Testis (tissue), 2 donors: ENCODE measurements around the gene CYP4F22.

Experiments used
- POLR2A ChIP-seq: fragments of 450-650 bp; IDR thresholded peaks from one replicate; pipeline ENCODE4 v1.6.1; 2017; ENCODE audit warnings: antibody characterized with exemption, mild to moderate bottlenecking, moderate library complexity
- TF ChIP-seq, protein P1 (sequence below), 3 experiments: fragments of 450-650 bp in 2 of 3; fragments of 200-600 bp in 1 of 3; sonication (generic) in 1 of 3; IDR thresholded peaks; one replicate each; pipeline ENCODE4 v1.5.1; 2016 to 2019; ENCODE audit warnings: antibody characterized with exemption in 3 of 3, mild to moderate bottlenecking in 2 of 3, moderate library complexity in 1 of 3

DNA sequence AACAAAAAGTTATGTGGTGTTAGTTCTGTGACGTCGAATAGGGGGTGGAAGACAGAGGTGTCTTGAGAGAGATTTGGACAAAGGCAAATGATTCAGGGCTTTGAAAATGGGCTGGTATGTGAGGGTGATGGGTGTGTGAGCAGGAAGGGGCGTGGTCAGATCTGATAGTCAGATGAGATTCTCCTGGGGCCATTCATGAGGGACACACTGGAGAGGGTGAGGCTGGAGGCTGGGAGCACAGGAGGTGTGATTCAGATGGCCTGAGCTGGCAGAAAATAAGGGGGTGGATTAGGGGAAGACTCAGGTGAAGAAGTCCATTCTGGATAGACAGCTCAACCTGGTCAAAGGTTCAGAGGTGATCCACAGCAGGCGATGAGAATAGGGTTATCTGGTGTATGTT lies 28.0 kb downstream of the CYP4F22 start:
- TF ChIP-seq, protein P1, sequence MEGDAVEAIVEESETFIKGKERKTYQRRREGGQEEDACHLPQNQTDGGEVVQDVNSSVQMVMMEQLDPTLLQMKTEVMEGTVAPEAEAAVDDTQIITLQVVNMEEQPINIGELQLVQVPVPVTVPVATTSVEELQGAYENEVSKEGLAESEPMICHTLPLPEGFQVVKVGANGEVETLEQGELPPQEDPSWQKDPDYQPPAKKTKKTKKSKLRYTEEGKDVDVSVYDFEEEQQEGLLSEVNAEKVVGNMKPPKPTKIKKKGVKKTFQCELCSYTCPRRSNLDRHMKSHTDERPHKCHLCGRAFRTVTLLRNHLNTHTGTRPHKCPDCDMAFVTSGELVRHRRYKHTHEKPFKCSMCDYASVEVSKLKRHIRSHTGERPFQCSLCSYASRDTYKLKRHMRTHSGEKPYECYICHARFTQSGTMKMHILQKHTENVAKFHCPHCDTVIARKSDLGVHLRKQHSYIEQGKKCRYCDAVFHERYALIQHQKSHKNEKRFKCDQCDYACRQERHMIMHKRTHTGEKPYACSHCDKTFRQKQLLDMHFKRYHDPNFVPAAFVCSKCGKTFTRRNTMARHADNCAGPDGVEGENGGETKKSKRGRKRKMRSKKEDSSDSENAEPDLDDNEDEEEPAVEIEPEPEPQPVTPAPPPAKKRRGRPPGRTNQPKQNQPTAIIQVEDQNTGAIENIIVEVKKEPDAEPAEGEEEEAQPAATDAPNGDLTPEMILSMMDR (IDR thresholded peaks at IDR 0.05), result no peak
- no peak for TF ChIP-seq POLR2A
